ENCODE results near the gene ZBTB21.

ZBTB21 gene

GRCh38 chr21:42009831-42010506, at the start of gene ZBTB21:
TSS of gene ZBTB21 (minus strand) at chr21:42010360. CDS start at chr21:41994095, 16,265 bp downstream.
- peak; percentile 95 for DNase-seq

- DNase-seq = no peak
Observed at GRCh38 chr21:42059721-42060120, 49.6 kb upstream of the ZBTB21 start.

DNA sequence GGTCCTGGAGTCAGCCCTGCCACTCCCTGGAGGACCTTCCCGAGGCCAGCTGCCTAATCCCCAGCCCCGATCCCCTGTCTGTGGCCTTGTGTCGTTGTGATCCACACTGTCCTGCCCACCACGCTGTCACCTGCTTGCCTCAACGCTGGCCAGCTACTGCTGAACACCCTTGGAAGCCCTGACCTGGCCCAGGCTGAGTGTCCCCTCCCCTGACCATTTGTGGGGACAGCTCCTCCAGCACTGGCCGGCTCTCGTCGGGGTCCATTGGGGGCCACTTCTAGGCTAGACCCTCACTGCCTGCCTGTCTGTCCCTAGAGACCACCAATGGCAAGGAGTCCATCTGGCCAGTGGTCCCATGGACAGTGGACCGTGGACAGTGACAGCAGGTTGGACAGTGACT, 49.0 kb upstream of the ZBTB21 start:
- DNase-seq = no peak

DNA sequence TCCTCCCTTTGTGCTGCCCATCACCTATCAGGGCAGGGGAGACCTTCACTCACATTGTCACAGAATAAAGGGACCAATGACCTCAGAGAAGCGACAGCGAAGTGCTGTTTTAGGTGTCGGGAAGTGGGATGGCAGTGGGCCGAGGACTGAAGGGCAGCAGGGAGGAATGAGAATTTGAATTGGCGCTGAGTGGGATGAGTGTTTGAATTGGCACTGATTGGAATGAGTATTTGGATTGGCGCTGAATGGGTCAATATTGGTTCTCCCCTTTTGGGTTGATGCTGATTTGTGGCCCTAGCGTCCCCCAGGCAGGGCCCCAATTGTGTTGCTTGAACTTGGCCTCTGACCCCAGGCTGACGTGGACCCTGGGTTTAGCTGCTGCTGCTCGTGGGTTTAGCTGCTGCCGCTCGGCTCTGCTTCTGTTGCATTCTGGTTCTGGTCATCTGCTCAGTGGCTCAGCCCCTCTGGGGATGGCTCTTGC, 48.5 kb upstream of the ZBTB21 start:
- DNase-seq = no peak

DNA sequence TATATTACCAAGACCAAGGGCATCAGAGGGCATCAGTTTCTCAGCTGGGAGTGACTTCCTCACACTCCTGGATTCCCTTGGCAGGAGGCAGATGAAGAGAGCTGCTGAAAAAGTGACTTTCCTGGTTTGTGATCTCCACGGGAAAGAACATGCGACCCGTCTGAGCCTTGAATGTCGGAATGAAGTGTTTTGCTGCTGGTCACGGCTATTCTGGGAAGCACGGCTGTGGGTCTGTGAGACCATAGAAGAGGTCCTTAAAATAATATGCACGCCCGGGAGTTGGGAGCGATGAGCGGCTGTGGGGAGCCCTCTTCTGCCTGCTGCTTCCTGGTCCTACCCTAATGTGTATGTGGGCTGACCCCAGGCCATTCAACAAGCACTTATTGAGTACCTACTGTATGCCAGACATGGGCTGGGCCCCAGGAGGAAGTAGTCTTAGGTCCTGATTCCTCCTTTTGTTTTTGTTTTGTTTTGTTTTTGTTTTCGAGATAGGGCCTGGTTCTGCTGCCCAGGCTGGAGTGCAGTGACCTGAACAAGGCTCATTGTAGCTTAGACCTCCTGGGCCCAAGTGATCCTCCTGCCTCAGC, 47.8 kb upstream of the ZBTB21 start:
- no peak for DNase-seq

- peak; percentile 94 for DNase-seq
Observed at GRCh38 chr21:42056996-42057689, 47.0 kb upstream of the ZBTB21 start.

DNA sequence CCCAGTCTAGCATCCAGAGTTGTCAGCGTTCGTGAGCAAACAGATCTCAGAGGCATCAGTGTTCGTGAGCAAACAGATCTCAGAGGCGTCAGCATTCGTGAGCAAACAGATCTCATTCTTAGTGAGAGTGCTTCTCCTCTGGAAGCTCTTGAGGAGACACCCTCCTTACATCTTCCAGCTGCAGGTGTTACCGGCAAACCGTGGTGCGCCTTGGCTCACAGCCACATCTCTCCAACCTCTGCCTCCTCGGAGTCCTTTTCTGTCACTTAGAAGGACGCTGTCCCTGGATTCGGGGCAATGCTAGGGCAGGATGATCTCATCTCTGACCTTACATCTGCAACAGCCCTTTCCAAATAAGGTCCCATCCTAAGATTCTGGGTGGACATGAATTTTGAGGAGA, 46.3 kb upstream of the ZBTB21 start:
- DNase-seq = peak; percentile 56

GRCh38 chr21:42055425-42055824, 45.3 kb upstream of the ZBTB21 start:
- no peak for DNase-seq

DNA sequence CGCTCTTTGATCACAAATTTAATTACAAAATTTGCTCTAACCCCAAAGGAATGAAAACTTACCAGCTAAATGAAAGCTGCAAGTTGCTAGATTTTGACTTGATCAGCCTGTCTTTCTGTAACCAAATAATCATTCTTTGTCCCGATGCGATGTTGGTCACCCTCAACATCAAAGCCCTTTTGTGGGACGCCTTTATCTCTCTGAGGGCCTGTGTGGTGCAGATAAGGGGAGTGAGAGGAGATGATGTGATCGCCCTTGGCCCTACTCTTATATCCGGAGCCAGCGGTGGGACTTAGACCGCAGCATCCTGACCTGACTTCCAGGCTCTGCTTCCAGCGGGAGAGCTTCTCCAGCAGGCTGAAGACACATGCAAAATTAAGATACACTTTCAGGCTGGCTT, 41.6 kb upstream of the ZBTB21 start:
- no peak for DNase-seq

GRCh38 chr21:42049578-42050430, 39.6 kb upstream of the ZBTB21 start:
- no peak for DNase-seq

DNA sequence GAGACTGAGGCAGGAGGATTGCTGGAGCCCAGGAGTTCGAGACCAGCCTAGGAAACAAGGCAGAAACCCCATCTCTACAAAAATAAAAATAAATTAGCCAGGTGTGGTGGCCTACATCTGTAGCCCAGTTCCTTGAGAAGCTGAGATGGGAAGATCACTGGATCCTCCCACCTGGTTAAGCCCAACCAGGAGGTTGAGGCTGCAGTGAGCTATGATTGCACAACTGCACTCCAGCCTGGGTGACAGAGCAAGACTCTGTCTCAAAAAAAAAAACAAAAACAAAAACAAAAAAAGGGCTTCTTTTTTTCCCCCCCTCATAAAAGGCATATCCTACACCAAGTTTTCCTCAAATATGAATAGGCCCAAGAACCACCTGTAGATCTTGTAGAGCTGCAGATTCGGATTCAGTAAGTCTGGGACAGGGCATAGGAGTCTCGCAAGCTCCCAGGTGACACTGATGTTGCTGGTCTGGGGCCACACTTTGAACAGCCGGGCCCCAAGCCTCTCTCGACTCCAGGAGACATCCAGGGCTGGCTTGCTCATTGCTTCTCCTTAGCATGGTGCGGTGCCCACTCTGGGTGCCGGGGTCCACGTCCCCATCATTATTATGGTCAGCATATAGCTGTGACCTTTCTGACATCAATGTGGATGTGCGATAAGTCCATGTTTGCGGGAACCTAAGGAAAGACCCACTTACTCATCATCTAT, 38.9 kb upstream of the ZBTB21 start:
- no peak for DNase-seq

GRCh38 chr21:42047821-42048613, 37.9 kb upstream of the ZBTB21 start:
- no peak for DNase-seq

DNA sequence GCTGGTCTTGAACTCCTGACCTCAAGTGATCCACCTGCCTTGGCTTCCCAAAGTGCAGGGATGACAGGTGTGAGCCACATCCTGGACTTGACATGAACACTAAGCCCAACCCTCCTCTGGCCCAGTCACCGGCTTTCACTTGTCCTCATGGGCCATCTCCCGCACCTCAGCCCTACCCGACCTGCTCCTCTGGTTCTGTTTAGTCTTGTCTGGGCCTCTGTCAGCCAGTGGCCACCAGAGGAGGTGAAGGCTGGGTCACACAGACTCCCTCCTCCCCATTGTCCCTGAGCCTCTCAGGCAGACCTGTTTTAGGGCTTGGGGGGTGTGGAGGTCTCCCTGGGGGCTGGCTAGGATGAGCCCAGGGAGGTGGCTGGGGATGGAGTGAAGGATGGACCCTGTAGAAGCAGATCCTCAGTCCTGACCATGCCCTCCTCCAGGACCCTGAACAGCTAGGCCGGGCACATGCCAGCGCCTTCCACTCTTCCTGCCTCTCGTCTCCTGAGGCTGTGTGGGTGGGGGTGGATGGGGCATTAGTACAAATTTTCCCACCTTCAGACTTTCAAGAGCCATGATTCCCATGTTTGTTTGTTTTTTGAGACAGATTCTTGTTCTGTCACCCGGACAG, 34.8 kb upstream of the ZBTB21 start:
- DNase-seq = no peak

GRCh38 chr21:42043961-42044360, 33.8 kb upstream of the ZBTB21 start:
- no peak for DNase-seq

- no peak for DNase-seq
Observed at GRCh38 chr21:42043201-42043895, 33.2 kb upstream of the ZBTB21 start.

- DNase-seq = no peak
Observed at GRCh38 chr21:42042651-42043050, 32.5 kb upstream of the ZBTB21 start.

GRCh38 chr21:42041711-42042110, 31.6 kb upstream of the ZBTB21 start:
- DNase-seq = no peak

DNA sequence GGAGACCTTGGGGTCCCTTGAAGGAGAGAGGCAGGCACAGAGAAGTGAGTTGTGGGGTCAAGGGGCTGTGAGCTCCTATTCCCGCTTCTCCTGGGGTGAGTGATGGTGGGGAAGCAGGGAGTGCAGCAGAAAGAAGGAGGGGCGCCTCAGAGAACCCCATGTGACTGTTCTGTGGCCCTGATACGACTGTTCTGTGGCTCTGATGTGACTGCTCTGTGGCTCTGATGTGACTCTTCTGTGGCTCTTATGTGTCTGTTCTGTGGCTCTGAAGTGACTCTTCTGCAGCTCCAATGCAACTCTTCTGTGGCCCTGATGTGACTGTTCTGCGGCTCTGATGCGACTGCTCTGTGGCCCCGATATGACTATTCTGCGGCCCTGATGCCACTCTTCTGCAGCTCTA, 31.1 kb upstream of the ZBTB21 start:
- DNase-seq = no peak

DNA sequence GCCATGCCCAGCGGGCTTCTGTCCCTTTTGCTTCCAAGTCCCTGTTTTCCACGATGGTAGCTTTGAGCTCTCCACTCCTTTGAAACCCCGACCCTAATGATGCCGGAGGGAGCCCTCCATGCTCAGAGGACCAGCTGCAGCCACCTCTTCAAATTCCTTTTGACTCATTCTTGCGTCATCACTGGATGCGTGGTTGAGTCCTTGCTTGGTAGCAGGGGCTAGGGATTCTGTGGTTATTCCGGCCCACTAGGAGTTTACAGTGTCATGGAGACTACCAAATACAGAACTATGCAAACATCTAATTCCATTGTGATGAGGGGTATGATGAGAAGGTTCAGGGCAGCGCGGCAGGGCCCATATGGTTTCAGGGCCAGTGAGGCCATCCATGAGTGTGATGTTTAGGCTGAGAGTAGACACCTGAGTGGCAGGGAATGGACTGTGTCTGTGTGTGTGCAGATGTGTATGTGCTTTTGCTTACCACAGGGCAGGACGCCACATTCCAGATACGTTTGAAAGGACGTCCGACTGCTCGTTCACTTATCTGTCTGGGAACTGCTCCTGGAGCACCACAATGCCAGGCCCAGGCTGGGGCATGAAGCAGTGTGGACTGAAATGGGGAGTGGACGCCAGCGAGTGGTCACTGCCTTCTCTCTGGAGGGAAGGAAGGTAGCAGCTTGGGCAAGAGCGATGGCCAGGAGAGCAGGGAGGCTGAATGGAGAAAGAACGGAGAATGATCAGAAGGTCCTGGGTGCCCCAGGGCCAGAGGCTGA, 30.4 kb upstream of the ZBTB21 start:
- no peak for DNase-seq

DNA sequence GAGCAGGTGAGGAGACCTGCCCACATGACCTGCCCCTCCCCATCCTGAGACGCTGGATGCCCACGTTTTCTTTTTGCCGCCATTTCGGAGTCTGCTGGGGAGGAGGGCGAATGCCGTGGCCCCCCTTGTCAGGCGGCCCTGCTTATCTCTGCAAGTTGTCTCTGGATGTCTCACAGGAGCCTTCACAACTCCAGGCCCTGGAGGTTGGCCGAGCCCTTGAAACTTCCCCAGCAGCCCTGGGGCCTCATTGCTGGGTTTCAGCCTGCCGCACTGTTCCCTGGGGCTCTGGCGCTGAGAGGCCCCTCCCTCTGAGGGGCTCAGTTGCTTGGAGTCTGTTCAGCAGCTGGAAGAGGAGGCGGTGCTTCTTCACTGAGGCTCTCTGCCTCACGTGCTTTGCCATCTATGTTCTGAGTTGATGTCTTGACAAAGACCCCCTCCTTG, 29.8 kb upstream of the ZBTB21 start:
- no peak for DNase-seq
